GM18858 (cell line): Measurements from ENCODE around the gene MCM8.

Experiments
- ATAC-seq: cut with Tn5 transposase; IDR thresholded peaks from one replicate; pipeline ENCODE4 v1.9.1; 2021; ENCODE audit not compliant: unreplicated experiment

The MCM8 gene

DNA sequence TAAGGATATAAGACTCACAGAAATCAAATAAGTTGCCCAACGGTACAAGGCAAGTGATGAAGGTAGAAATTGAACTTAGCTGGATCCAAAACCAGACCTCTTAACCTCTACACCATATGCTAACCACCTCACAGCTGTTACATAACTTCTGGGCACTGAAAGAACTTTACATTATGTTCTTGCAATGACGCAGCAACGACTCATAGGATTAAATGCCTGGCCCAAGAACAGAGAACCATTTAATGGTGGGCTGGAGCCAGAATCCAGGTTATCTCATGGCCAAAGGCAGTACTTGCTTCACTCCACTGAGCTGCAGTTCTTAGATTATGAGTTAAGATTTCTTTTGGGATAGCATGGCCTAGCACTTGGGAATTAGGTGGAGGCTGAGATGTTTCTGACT lies 4.5 kb upstream of the MCM8 start:
- ATAC-seq, result no peak

DNA sequence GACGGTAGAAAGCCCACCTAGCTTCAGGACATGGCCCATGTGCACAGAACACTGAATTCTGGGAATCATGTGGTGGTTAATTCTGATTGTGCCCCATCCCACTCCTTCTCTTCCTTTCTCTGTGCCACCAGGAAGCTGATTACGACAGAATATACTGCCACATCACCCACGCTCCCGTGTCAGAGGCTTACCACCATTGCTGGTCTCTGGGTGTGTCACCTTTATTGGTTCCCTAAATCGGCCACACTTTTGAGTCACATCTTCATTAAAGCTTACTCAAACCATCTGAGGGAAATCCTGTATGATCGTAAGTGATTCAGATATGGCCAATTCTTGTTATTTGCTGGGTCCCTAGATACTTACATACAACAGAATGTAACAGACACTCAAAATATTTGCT lies 3.2 kb upstream of the MCM8 start:
- ATAC-seq, result no peak

DNA sequence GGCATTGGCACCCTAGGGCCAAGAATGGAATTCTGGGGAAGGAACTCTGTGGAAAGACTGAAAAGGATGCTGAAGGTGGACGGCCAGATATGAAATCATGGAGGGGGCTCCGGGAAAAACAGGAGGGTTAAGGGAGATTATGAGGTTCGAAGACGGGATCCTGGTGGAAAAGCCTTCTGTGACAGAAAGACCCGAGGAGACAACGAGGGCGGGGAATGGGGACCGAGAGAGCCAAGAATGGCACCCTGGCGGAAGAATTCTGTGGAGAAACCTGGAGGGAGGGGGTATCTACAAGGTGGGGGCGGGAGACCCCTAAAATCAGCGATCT lies 545 bp upstream of the MCM8 start:
- ATAC-seq, result no peak

DNA sequence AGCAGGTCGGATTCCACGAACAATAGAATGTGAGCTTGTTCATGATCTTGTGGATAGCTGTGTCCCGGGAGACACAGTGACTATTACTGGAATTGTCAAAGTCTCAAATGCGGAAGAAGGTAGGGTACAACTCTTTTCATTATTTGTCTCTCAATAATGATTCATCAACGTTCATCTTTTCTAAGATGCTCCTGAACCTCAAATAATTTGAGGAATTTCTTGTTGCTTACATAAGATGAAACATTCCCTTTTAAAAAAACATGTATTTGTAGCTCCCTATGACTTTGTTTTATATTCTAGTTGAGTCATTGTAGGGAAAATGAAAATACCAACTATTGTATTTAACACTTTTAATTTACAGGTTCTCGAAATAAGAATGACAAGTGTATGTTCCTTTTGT lies 17.0 kb downstream of the MCM8 start:
- no peak for ATAC-seq

DNA sequence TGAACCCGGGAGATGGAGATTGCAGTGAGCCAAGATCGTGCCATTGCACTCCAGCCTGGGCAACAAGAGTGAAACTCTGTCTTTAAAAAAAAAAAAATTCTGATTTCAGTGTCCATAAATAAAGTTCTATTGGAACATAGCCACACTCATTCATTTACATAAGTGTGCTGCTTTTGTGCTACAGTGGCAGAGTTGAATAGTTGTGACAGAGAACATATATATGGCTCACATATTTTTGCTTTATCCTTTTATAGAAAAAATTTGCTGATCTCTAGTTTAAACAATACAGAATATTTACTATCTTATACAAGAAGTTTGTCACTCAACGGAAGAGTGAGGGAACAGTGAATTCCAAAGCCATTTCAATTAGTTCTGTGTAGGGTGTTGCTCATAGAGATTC lies 18.0 kb downstream of the MCM8 start:
- no peak for ATAC-seq

DNA sequence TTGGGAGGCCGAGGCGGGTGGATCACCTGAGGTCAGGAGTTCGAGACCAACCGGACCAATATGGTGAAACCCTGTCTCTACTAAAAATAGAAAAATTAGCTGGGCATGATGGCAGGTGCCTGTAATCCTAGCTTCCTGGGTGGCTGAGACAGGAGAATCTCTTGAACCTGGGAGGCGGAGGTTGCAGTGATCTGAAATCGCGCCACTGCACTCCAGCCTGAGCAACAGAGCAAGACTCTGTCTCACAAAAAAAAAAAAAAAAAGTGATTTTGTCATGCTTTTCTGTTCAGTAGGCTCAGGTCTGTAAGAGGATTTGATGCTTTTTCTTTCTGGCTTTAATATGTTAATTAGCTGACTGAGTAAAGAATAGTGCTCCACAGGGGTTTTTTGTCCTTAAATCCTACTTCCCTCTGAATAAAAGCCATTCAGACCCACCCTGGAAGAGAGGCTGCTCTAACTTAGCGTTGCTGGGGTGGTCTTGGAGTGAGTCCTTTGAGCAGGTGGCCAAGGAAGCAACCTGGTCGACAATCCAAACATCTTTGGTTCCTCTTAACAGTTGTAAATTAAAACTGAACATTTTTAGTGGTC lies 19.0 kb downstream of the MCM8 start:
- no peak for ATAC-seq

DNA sequence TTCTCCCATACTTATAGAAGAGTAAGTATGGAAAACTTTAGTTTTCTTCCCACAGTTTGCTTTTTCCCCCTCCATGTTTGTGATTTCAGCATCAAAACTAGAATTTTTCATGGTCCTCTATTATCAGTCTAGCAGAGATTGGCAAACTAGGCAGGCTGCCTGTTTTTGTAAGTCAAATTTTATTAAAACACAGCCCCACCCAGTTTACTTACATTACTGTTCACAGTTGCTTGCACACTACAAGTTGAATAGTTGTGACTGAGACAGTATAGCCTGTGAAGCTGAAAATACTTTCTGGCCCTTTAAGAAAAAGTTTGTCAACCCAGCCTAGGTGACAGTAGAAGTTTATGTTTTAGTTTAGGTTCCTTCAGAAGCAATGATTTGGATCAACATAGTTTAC lies 19.5 kb downstream of the MCM8 start:
- ATAC-seq, result no peak

DNA sequence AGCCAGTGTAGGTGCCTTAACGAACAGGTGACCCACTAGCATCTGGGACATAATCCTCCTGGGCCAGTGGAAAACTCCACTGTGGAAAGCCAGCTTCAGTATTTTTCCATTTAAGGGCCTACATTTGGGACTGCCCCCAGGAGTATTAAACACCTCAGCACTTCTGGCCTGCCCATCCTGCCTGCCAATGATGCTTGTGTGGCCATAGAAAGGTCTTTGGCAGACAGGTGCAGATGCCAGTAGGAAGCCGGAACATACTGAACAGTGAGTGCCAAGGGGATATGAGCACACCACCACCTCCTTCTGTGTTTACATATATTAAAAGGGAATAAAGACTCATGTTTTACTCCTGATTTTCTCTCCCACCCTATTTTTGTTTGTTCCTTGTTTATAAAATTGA lies 19.9 kb downstream of the MCM8 start:
- ATAC-seq, result no peak

DNA sequence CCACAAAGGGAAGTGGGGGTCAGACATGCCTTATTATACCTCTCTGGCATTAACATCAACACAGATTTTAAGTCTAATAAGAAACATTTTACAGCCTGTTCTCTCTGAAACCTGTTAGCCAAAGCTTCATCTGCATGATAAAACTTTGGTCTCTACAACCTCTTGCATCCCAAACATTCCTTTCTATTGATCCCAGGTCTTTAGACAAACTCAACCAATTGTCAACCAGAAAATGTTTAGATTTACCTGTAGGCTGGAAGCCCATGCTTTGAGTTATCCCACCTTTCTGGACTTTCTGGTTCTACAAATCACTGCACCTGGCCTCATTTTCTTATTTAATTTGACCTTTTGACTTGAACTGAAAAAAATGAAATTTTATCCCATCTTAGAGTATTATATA lies 20.8 kb downstream of the MCM8 start:
- ATAC-seq, result no peak

DNA sequence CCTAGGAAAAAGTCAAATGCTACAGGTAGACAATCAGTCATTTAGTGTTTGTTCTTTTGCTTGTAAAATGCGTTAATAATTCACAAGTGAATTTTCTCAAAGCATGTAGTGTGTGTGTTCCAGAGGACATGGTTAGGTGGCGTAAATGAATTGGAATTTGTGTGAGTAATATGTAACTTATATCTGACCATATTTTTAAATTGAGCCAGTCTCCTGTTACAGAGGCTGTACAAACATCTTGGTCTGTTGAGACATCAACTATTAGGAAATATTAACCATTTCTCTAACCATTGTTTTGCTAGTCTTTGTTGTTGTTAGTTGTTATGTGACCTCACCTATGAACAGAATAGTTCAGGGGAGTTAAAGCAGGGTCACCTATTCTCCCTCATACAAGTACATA lies 22.7 kb downstream of the MCM8 start:
- ATAC-seq, result no peak

DNA sequence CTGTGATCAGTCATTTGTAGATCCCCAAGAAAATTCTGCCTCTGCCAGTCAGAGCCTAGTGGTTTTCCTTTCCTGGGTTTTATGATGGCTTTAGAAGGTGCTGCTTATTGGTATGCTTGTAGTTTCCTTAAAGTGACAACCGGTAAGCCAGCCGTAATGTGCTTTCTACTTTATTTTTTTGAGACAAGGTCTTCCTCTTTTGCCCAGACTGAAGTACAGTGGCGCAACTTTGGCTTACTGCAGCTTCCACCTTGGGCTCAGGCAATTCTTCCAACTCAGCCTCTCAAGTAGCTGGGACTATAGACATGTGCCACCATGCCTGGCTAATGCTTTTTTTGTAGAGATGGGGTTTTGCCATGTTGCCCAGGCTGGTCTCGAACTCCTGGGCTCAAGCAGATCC lies 23.5 kb downstream of the MCM8 start:
- no peak for ATAC-seq

DNA sequence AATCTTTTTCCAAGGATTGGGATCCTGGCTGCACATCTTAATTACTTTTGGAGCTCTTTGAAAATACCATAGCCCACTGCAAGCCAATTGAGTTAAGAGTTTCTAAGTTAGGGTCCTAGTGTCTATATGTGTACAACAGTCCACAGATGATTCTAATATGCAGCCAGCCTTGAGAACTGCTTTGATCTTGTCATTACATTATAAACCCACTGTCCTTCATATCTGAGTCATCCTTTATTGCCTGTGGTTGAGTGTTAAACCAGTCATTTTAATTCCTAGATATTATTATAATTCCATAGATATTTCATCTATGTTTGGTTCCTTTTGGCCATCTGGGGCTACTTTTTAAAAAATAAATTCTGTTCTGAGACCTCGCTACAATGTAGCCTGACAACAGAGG lies 24.1 kb downstream of the MCM8 start:
- no peak for ATAC-seq

DNA sequence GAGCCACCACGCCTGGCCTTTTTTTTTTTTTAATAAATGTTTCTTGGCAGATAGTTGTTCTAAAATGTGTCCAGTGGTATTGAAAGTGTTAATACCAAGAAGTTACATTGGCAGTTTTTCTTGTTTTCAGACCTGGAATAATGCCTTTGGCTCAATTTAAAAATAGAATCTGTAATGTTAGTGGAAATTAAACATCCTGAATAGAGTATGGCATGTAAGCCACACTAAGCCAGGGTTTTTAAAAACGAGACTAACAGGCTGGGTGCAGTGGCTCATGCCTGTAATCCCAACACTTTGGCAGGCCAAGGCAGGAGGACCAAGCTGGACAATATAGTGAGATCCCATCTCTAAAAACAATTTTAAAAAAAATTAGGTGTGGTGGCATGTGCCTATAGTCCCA lies 25.3 kb downstream of the MCM8 start:
- ATAC-seq, result no peak

DNA sequence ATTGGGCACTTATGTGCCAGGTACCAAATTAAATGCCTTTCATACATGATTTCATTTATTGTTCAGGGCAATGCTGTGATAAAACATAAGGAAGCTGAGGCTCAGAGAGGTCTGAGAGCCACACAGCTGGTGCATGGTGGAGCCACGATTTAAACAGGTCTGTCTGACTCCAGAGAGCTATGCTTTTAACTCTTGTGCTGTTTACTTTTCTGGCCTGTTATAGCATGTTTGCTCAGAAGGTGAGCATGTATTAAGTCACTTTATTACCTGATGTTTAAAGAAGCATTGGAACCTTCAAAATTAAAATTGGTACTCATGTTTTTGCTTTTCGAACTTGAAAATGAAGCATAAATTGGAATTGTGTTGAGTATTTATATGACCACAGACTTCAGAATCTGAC lies 26.8 kb downstream of the MCM8 start:
- ATAC-seq, result no peak

DNA sequence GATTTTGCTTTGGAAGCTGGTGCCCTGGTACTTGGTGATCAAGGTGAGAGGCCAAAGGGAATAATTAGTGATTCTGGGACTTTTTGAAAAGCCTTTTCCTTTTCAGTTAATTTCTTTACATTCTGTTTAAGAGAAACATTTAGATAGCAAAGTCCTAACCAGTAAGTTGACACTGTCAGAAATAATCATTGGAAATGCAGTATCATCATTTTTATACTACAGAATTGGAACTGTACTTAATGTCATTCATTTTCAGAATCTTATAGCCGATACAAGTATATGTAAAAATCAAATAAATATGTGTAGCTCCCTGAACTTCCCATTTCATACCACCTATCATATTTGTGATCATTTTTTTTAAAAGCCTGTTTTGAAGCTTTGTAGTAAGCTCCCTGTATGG lies 27.5 kb downstream of the MCM8 start:
- no peak for ATAC-seq

DNA sequence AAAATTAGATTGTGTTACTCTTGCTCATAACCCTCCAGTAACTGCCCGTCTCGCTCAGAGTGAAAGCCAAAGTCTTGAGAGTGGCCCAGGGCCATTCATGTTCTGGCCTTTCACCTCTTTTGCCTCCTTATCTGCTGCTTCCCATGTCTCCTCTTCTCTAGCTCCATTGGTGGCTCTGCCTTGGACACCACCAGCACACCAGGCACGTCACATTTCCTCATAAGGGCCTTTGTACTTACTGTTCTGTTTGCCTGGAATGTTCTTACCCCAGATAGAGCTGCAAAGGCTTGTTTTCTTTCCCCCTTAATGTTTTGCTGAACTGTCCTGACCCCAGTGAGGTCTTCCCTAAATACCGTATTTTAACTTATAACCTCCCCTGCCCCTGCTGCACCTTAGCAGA lies 29.3 kb downstream of the MCM8 start:
- no peak for ATAC-seq

DNA sequence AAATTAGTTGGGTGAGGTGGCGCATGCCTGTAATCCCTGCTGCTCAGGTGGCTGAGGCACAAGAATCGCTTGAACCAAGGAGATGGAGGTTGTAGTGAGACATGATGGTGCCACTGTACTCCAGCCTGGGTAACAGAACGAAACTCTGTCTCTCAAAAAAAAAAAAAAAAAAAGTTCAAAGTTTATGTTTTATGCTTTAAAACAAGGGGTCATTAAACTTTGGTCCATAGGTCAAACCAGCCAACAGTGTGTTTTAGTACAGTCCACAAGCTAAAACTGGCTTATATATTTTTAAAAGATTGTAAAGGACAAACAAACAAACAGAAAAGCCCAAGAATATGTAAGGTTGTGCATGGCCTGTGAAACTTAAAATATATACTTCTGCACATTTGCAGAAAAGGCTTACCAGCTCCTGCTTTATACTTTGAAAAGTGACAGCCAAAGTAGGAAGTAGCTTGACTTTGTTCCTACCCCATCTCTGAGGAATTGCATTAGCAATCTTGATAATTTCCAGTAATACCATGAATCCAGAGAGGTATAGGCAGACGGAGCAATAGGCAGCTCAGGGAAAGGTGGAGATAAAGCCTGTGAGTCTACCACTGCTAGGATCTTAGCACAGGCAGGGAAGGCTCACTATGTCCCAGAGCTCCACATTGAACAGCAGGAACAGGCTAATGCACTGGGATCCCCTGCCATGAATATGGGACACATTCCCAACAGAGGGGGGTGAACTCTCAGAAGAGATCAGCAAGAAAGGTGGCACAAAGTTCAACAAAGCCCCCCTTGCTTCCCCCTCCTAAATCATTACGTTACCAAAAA lies 30.5 kb downstream of the MCM8 start:
- no peak for ATAC-seq

DNA sequence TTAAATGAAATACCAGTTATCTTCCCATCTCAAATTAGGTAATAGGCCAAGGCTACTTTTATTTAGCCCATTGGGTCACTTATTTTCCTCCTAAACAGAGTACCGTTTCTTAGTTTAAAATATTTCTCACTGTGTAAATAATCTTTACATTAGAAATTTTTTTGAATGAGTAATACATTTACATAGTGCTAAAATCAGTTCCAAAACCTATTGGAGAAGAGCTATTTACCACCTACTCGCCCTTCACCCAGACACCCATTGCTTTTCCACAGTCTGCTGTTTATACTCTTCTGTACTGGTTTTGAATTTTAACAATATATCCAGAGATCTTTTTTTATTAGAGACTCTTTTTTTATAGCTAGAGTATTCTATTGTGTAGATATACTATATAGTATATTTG lies 36.9 kb downstream of the MCM8 start:
- ATAC-seq, result no peak

DNA sequence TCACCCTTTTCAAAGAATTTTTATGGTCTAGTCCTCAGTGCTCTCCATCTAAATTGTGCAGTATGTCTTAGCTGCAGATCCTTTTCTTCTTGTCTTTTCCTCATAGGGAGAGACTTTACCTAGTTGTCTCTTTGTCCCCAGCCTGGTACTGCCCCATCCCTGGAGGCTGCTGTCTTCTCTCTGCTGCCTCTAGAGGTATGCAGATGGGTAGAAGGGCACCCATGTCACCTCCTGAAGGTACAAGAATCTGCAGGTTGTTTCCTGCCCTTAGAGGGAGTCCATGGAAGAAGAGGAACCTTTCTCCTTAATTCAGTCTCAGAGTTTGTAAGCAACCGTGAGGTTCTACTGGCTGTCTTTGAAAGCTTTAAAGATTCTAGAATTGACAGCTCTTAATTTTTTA lies 39.1 kb downstream of the MCM8 start:
- no peak for ATAC-seq

DNA sequence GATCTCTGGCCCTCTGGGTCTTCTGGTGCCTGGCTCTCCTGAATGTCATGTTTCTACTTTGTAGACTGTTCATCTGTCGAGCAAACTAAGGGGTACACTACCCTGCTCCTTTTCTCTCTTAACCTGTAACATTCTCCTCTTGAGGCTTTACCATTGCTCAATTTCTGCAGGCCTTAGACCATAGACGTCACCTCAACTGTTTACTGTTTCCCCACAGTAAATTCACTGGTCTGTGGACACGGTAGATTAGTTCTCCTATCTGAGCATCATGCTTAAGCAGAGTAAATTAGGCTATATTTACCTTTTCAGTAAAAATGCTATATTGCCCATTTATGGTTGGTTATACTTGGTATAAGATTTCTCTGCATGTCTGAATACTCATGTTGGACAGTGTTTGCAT lies 40.5 kb downstream of the MCM8 start:
- no peak for ATAC-seq

DNA sequence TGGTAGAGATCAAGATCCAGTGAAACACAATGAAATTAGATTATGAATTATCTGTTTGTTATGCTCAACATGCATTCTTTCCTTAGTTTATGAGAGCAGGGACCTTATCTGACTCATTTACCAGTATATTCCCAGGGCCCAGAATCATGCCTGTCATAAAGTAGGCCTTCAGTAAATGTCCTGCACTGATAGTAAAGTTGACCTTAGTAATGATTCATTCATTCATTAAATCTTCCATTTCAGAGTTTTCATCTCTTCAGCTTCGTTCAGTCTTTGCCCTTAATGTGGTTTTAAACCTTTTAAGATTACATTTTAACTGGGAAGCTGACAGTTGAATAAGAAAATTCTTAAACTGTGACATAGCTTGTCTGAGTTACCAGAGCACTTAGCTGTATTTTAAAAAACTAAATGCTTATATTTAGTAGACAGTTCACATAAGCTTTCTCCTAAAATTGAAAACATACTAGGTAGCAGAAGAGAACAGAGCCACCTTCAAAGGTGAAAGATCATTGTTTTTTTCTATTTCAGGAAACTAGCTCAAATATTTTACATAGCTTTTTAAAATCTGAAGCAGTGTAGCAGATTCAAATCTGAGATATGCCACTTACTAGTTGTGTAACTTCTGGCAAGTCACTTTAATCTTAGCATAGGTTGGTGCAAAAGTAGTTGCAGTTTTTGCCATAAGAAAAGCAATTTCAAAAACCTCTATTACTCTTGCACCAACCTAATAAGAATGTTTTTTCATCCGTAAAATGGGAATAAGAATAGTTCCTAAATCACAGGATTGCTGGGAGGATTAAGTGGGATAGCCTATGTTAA lies 41.4 kb downstream of the MCM8 start:
- ATAC-seq, result no peak

DNA sequence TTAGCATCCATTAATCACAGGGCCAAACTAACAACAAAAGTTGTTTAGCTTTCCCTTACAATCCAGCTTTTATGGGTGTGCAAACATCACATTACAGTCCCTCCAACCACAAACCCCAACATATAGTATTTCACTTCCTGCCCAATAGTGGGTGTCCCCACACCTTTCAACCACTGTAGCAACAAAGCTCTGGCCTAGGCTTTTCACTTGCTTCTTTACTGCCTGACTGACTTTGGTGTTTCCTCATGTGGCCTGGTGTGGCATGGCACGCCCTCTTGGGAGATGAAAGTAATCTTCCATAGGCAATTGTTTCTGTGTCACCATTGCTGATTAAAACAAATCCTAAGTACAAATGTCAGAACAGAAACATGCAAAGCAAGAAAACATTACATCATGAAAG lies 46.3 kb downstream of the MCM8 start:
- ATAC-seq, result peak; percentile 93
